HG03175 (cell line): Measurements from ENCODE around the gene MED29.
A peak's percentile ranks its signal among the peaks of the same experiment; 100 is the strongest.

Experiments used
- ATAC-seq: cut with Tn5 transposase; IDR thresholded peaks from one replicate; pipeline ENCODE4 v1.9.1; 2021; ENCODE audit warnings: mild to moderate bottlenecking, moderate library complexity; ENCODE audit not compliant: unreplicated experiment

MED29 gene

DNA sequence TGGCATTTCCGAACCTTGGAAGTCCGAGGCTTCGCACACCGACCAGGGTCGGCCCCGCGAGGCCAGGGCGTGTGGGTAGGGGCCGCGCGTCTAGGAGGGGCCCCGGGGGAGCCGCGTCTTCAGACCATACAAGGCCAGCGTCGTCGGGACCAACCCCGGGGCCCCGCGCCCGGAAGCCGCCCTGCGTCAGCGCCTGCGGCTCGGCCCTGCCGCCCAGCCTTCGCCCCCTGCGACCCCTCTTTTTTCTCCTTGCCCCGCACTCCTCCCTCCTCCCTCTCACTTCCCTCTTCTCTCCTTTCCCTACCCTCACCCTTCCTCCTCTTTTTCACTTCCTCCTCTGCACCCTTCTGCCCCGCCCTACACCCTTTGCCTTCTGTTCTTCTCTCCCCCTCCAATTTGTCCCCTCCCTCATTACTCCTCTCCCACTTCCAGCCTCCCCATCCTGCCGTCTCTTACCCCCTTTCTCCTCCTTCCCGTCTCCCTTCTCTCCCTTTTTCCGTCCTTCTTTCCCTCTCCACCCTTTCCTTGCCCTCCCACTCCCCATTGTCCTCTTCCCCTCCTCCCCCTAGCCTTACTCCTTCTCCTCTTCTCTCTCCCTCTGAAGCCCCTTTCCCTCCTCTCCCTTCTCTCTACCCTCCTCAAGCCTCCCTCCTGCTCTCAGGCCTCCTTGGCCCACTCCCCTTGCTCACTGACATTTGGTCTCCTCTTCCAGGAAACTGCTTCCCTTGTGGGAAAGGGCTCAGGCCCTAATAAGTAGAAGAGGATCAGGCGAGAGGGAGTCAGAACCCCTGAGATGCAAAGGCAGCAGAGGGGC lies 19.0 kb downstream of the MED29 start:
- no peak for ATAC-seq

DNA sequence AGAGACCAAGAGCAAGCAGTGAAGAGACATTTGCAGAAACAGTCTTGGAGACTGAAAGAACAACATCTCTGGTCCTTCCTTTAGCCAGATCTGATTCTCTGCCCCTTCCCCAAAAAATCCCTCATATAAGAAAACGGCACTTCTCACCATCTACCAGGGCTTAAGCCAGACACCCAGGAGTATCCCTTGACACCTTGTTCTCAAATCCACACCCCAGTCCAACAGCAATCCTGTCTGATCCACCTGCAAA lies 19.6 kb downstream of the MED29 start:
- no peak for ATAC-seq

DNA sequence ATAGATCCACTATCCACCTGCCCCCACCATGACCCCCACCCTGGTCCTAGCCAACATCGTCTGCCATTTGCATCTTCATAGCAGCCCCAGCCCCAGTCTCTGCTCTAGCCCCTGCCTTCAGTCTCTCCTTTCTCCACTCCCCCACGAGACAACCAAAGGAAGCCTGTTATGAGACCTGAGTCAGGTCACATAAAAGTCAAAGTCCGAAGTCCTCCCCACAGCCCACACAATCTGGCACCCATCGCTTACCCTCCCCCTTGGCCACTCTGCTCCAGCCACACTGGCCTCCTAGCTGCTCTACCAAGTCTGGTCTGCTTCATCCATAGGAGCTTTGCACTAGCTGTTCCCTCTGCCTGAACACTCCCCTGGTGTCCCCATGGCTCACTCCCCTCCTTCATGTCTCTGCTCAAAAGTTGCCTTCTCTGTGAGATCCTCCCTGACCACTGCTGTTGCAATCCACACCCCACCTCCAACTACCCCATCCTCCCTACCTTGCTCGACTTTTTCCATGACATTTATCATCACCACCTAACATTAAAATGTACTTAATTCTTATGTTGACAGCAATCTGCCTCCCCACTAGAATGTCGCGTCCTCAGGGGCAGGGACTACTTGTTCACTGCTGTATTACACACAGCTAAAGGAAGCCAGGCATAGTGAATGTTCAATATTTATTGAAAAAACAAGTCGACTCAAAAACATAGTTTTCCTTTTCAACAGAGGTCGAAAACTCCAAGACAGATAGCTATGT lies 20.1 kb downstream of the MED29 start:
- no peak for ATAC-seq

DNA sequence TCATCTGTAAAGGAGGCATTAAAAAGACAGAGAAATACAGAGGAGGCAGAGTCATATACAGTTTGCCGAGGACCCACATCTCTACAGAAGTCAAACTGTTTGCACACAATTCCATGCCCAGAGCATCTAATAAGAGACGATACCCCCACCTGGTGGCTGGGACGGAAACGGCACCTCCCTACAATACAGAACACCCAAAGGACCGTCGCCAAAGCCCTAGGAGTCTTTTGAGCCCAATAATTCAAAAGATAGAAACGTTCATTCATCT lies 20.6 kb downstream of the MED29 start:
- peak; percentile 23 for ATAC-seq

DNA sequence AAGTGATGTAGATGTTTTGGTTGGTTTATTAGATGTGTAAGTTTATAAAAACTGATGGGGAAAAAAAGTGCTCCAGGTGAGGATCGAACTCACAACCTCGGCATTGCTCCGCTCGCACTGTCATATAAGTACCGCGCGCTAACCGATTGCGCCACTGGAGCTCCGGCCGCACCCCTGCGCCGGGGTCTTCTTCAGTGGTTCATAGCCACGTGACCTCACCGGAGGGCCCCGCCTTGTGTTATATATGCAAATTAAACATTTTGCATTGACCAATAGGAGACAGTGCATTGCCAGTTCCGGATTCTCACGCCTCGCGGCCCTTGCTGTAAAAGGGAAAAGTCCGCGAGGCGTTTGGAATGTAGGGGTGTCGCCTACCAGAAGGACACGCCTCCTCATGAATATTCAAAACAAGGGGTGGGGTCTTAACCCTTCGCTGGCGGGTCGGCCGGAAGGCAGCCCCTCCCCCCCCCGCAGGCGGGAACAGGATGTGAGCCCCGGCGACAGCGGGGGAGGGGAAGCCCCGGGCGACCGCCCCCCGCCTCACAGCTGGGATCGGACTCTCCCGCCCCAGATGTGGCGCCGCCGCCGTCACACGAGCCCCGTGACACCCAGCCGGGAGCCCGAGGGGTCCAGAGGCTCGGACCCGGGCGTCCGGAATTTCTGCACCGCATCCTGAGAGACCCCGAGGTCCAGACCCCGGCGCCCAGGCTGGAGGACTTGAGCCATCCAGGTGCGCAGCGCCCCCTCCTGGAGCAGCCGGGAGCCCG lies 21.1 kb downstream of the MED29 start, which contains the start of gene PLEKHG2:
Gene PLEKHG2, plus strand, starts transcription at position 570 of the 767 bp plus-strand sequence. CDS start 1,418 bp downstream, outside the sequence.
- peak; percentile 57 for ATAC-seq

DNA sequence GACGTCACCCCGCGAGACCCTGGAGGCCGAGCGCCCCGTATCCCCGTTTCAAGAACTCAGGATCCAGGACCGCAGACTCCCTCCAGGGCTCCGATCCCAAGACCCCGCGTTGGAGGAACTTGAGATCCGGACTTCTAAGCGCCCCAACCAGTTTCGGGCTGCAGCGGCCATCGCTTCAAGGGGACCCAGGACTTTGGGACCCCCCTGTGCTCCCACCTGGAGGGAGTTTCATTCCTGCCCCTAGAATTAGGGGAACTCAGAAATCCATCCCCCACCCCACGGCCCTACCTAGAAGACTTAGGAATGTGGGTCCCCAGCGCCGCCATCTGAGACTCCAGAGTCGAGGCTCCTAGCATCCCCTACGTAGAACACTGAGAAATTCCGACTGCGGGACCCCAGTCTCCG lies 21.7 kb downstream of the MED29 start:
- no peak for ATAC-seq

GRCh38 chr19:39413272-39413910 lies 22.2 kb downstream of the MED29 start:
- no peak for ATAC-seq

DNA sequence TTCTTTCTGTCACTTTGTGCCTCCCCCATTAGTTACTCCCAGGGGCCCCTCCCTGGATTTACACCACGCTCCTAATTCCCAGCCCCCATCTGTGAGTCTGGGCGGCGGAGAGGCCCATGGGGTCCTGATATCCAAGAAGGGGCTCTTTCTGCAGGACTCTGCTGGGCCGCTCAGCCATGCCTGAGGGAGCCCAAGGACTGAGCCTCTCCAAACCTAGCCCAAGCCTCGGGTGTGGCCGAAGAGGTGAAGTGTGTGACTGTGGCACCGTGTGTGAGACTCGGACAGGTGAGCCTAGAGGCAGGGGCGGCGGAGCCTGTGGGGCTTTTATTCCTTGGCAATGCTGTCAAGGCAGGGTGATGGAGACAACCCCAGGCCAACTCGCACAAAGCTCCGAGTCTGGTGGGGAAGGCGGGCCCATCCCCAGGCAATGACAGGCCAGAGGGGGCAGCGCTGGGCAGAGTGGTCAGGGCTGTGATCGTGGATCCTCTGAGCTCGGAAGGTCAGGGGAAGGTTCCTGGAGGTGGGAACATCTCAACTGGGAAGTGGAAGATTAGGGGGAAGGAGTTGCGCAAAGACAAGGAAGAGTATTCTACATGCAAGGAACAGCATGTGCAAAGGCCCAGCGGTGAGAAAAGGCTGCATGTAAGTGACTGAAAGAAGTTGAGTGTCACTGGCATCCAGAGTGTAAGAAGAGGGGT lies 22.9 kb downstream of the MED29 start:
- ATAC-seq = no peak

DNA sequence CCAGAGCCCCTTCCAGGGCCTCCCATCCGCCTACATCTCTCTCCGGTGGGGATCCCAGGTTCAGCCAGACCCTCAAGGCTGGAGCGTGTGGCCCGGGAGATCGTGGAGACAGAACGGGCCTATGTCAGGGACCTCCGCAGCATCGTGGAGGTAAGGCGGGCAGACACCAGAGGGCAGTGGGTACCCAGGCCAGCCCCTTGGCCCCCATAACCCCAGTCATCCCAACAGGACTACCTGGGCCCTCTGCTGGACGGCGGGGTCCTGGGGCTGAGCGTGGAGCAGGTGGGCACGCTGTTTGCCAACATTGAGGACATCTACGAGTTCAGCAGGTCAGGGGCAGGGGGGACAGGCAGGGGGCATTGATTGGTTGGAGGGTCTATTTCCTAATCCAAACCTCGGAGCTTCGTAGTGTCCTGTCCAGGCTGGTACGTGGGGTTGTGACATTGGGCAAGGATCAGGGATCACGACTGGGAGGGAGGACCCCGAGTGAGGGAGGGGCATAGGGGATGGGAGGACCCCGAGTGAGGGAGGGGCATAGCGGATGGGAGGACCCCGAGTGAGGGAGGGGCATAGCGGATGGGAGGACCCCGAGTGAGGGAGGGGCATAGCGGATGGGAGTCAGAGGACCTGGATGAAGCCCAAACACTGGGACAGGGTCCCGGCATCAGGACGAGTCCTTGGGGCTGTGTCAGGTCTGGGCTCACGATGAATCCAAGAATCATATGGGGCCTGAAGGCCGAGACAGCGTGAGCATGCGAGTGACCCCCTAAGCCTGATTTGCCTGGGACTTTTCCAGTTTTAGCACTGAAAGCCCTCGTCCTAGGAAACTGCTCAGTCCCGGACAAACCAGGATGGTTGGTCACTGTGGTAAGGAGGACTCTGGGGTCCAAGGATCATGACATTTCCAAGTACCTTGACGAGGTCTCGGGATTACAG lies 24.2 kb downstream of the MED29 start:
- no peak for ATAC-seq

GRCh38 chr19:39416152-39417120 lies 25.3 kb downstream of the MED29 start:
- no peak for ATAC-seq

- no peak for ATAC-seq
Measured at GRCh38 chr19:39417463-39418181, 26.4 kb downstream of the MED29 start.

DNA sequence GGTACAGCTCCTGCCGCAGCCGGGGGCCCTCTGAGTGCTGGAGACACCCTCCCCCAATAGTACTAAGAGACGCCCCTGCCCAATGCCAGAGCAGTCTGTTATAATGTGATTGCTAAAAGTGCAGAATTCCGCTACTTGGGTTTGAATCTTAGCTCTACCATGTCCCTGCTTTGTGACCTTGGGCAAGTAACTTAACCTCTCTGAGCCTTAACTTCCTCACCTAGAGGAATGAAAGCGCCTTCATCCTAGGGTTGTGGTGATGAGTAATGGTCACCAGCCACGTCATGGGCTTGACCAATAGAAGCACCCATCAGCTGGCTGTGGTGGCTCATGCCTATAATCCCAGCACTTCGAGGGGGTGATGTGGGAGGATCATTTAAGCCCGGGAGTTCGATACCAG lies 27.8 kb downstream of the MED29 start:
- ATAC-seq = no peak

- no peak for ATAC-seq
Measured at GRCh38 chr19:39420769-39421168, 29.6 kb downstream of the MED29 start.

- no peak for ATAC-seq
Measured at GRCh38 chr19:39422020-39422419, 30.8 kb downstream of the MED29 start.

DNA sequence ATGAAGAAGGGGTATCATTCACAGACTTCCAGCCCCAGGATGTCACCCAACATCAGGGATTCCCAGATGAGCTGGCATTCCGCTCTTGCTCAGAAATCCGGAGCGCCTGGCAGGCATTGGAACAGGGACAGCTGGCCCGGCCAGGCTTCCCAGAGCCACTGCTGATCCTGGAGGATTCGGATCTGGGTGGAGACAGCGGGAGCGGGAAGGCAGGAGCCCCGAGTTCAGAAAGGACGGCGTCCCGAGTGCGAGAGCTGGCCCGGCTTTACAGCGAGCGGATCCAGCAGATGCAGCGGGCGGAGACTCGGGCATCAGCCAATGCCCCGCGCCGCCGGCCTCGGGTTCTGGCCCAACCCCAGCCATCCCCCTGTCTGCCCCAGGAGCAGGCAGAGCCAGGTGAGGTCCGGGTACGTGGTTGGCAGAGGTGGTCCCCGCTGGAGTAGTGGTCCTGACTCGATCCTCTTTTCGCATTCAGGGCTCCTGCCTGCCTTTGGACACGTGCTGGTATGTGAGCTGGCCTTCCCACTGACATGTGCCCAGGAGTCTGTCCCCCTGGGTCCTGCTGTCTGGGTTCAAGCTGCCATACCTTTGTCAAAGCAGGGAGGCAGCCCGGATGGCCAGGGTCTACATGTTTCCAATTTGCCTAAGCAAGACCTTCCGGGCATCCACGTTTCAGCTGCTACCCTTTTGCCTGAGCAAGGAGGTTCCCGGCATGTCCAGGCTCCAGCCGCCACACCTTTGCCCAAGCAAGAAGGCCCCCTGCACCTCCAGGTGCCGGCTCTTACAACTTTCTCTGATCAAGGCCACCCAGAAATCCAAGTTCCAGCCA lies 32.3 kb downstream of the MED29 start:
- no peak for ATAC-seq

DNA sequence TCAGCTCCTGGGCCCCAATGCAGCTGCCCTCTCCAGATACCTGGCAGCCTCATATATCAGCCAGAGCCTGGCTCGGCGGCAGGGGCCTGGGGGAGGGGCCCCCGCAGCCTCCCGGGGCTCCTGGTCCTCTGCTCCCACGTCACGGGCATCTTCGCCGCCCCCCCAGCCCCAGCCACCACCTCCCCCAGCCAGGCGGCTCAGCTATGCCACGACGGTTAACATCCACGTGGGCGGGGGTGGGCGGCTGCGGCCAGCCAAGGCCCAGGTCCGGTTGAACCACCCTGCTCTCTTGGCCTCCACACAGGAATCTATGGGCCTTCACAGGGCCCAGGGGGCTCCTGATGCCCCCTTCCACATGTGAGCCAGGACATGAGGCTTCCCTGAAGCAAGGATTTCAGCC lies 33.8 kb downstream of the MED29 start:
- no peak for ATAC-seq

DNA sequence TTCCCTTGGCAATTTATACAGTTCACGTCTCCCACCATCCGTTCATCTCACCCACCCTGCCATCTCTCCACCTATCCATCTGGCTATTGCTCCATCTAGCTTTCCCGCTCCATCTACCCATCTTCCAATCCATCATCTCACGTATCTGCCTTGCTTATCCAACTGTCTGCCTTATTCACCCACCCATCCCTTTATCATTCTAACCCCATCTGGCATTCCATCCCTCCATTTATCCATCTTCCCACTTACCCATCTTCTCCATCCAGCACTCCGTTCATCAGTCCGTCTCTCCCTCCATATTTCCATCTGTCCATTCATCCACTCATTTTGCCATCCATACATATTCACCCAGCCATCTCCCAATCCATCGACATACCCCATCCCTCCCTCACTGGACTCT lies 34.6 kb downstream of the MED29 start:
- no peak for ATAC-seq
